ENCODE results near the gene LINC01488. TPM values are rescaled to one million over a fixed set of nuclear protein-coding genes. Genes with fewer than 3 reads are reported as not detected.

The LINC01488 gene
- total RNA-seq, 1 experiment from 2014 or later: not detected

- DNase-seq (ENCODE audit: low spot score): no peak
- in situ Hi-C loops (cut with HindIII; ENCODE audit: low sequenced_read_pairs): no loop called here
These were observed 54.4 kb downstream of the LINC01488 start for GRCh38 chr11:69535908-69536307.

- no peak for DNase-seq (ENCODE audit: low spot score)
- in situ Hi-C loops (cut with HindIII; ENCODE audit: low sequenced_read_pairs): no loop called here
These were observed 54.9 kb downstream of the LINC01488 start for GRCh38 chr11:69536406-69536805.

GRCh38 chr11:69537126-69537525 lies 55.7 kb downstream of the LINC01488 start:
- in situ Hi-C loops (cut with HindIII; ENCODE audit: low sequenced_read_pairs): no loop called here
- peak; percentile 8 for DNase-seq (ENCODE audit: low spot score)

- in situ Hi-C loops (cut with HindIII; ENCODE audit: low sequenced_read_pairs): no loop called here
- no peak for DNase-seq (ENCODE audit: low spot score)
These were observed 56.6 kb downstream of the LINC01488 start for GRCh38 chr11:69537855-69538640.

- no peak for DNase-seq (ENCODE audit: low spot score)
These were observed 57.4 kb downstream of the LINC01488 start for GRCh38 chr11:69538854-69539253.

GRCh38 chr11:69539416-69540117 lies 58.1 kb downstream of the LINC01488 start:
- DNase-seq (ENCODE audit: low spot score): no peak
- in situ Hi-C loops (cut with HindIII; ENCODE audit: low sequenced_read_pairs): no loop called here

More at GRCh38 chr11:69538854-69539253, 57.4 kb downstream of the LINC01488 start:
- in situ Hi-C loops (cut with HindIII; ENCODE audit: low sequenced_read_pairs): no loop called here

- in situ Hi-C loops (cut with HindIII; ENCODE audit: low sequenced_read_pairs): no loop called here
- DNase-seq (ENCODE audit: low spot score): no peak
These were observed 58.9 kb downstream of the LINC01488 start for GRCh38 chr11:69540118-69541000.

GRCh38 chr11:69541001-69541285 lies 59.5 kb downstream of the LINC01488 start:
- no peak for DNase-seq (ENCODE audit: low spot score)
- in situ Hi-C loops (cut with HindIII; ENCODE audit: low sequenced_read_pairs): no loop called here

- no peak for DNase-seq (ENCODE audit: low spot score)
- in situ Hi-C loops (cut with HindIII; ENCODE audit: low sequenced_read_pairs): no loop called here
These were observed 60.2 kb downstream of the LINC01488 start for GRCh38 chr11:69541501-69542313.

GRCh38 chr11:69542314-69543168 lies 61.1 kb downstream of the LINC01488 start:
- DNase-seq (ENCODE audit: low spot score): no peak
- in situ Hi-C loops (cut with HindIII; ENCODE audit: low sequenced_read_pairs): no loop called here

Other genes with a start within 250 kb of the LINC01488 start
- gene MYEOV, start 187.5 kb upstream of the LINC01488 start, total RNA-seq (2014; rRNA removed; shearing (Covaris generic)): 1.8 and 5.6 TPM in 2 replicates
- gene CCND1, start 159.5 kb downstream of the LINC01488 start, total RNA-seq (2014; rRNA removed; shearing (Covaris generic)): 91.6 and 101 TPM in 2 replicates
- gene LTO1, start 193.7 kb downstream of the LINC01488 start, total RNA-seq (2014; rRNA removed; shearing (Covaris generic)): 17.1 and 19.8 TPM in 2 replicates
- gene FGF19, start 222.4 kb downstream of the LINC01488 start, total RNA-seq (2014; rRNA removed; shearing (Covaris generic)): not detected in 2 replicates